Measurements from ENCODE around the gene ASF1B. TPM values are rescaled to one million over a fixed set of nuclear protein-coding genes. Genes with fewer than 3 reads are reported as not detected.

Gene ASF1B
- total RNA-seq, 3 donors from 2014 or later (not counting 1 experiment from before 2014, with no cell fraction given): 4.5 to 5.5 (median 4.8) TPM

- H3K4me3 Mint-ChIP-seq: no peak overlapping the region
- WGBS (ENCODE audit: insufficient coverage): 88% methylated on average over 1 of the region's 1 CpG
Measured at GRCh38 chr19:14111486-14111885, 24.9 kb downstream of the ASF1B start.

GRCh38 chr19:14110650-14111049, 25.7 kb downstream of the ASF1B start:
- intact Hi-C loops (cut with micrococcal nuclease): no loop called here
- no peak overlapping the region for H3K4me3 ChIP-seq (ENCODE audit: low read length)
- WGBS (ENCODE audit: insufficient coverage): 93% methylated on average over 2 of the region's 2 CpGs

More at GRCh38 chr19:14111486-14111885, 24.9 kb downstream of the ASF1B start:
- peaks cover 35% of the 10 kb centered on the region for H3K4me1 ChIP-seq (ENCODE audit: control insufficient read depth, insufficient read depth, low read length)
- Mint-ChIP-seq H3K9me3 (no peaks in the 10 kb centered on the region), H3K27ac (peak overlapping the region in 1 of 2 donors; percentile 38), H3K4me1 (peaks cover 13 to 27% of the 10 kb centered on the region in 2 donors), H3K36me3 (no peaks in the 10 kb centered on the region), H3K27me3 (ENCODE audit: low read depth in 2 of 2) (no peaks in the 10 kb centered on the region)
- no peak overlapping the region for H3K27ac ChIP-seq (ENCODE audit: low read length)
- peaks cover 2% of the 10 kb centered on the region for H3K36me3 ChIP-seq (ENCODE audit: control insufficient read depth, insufficient read depth, low read length)
- TF ChIP-seq, protein P1, sequence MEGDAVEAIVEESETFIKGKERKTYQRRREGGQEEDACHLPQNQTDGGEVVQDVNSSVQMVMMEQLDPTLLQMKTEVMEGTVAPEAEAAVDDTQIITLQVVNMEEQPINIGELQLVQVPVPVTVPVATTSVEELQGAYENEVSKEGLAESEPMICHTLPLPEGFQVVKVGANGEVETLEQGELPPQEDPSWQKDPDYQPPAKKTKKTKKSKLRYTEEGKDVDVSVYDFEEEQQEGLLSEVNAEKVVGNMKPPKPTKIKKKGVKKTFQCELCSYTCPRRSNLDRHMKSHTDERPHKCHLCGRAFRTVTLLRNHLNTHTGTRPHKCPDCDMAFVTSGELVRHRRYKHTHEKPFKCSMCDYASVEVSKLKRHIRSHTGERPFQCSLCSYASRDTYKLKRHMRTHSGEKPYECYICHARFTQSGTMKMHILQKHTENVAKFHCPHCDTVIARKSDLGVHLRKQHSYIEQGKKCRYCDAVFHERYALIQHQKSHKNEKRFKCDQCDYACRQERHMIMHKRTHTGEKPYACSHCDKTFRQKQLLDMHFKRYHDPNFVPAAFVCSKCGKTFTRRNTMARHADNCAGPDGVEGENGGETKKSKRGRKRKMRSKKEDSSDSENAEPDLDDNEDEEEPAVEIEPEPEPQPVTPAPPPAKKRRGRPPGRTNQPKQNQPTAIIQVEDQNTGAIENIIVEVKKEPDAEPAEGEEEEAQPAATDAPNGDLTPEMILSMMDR (IDR thresholded peaks at IDR 0.05): no peak
- H3K4me3 ChIP-seq (ENCODE audit: low read length): no peak overlapping the region
- no peaks in the 10 kb centered on the region for H3K27me3 ChIP-seq (ENCODE audit: control insufficient read depth, insufficient read depth, low read length)
- intact Hi-C loops (cut with micrococcal nuclease): no loop called here
- ATAC-seq (no peak), DNase-seq (no peak)
- H3K9me3 ChIP-seq (ENCODE audit: control insufficient read depth, insufficient read depth, low read length): no peaks in the 10 kb centered on the region

GRCh38 chr19:14107581-14108461, 28.6 kb downstream of the ASF1B start:
- DNase-seq: no peak
- Mint-ChIP-seq H3K36me3 (no peaks in the 10 kb centered on the region), H3K4me1 (peaks cover 0 to 8% of the 10 kb centered on the region in 2 donors), H3K9me3 (no peaks in the 10 kb centered on the region), H3K27ac (no peak overlapping the region), H3K4me3 (no peak overlapping the region), H3K27me3 (ENCODE audit: low read depth in 2 of 2) (no peaks in the 10 kb centered on the region)
- ATAC-seq: no peak
- peaks cover 13% of the 10 kb centered on the region for H3K36me3 ChIP-seq (ENCODE audit: control insufficient read depth, insufficient read depth, low read length)
- no peaks in the 10 kb centered on the region for H3K9me3 ChIP-seq (ENCODE audit: control insufficient read depth, insufficient read depth, low read length)
- intact Hi-C loops (cut with micrococcal nuclease): no loop called here
- no peaks in the 10 kb centered on the region for H3K27me3 ChIP-seq (ENCODE audit: control insufficient read depth, insufficient read depth, low read length)
- no peak overlapping the region for H3K4me3 ChIP-seq (ENCODE audit: low read length)
- WGBS (ENCODE audit: insufficient coverage): 97% methylated on average over 22 of the region's 23 CpGs
- TF ChIP-seq, protein P1 (IDR thresholded peaks at IDR 0.05): no peak
- no peak overlapping the region for H3K27ac ChIP-seq (ENCODE audit: low read length)
- peaks cover 2% of the 10 kb centered on the region for H3K4me1 ChIP-seq (ENCODE audit: control insufficient read depth, insufficient read depth, low read length)

More at GRCh38 chr19:14110650-14111049, 25.7 kb downstream of the ASF1B start:
- ATAC-seq (no peak), DNase-seq (no peak)
- Mint-ChIP-seq H3K9me3 (no peaks in the 10 kb centered on the region), H3K27ac (no peak overlapping the region), H3K27me3 (ENCODE audit: low read depth in 2 of 2) (no peaks in the 10 kb centered on the region), H3K4me3 (no peak overlapping the region), H3K36me3 (no peaks in the 10 kb centered on the region), H3K4me1 (peaks cover 5 to 21% of the 10 kb centered on the region in 2 donors)
- Histone ChIP-seq H3K36me3 (ENCODE audit: control insufficient read depth, insufficient read depth, low read length) (peaks cover 6% of the 10 kb centered on the region), H3K27me3 (ENCODE audit: control insufficient read depth, insufficient read depth, low read length) (no peaks in the 10 kb centered on the region), H3K27ac (ENCODE audit: low read length) (no peak overlapping the region), H3K4me1 (ENCODE audit: control insufficient read depth, insufficient read depth, low read length) (peaks cover 26% of the 10 kb centered on the region), H3K9me3 (ENCODE audit: control insufficient read depth, insufficient read depth, low read length) (no peaks in the 10 kb centered on the region)
- TF ChIP-seq, protein P1 (IDR thresholded peaks at IDR 0.05): no peak

Measured in natural killer cell (primary cell).